Measurements from ENCODE around the gene MYOM3. TPM values are rescaled to one million over a fixed set of nuclear protein-coding genes. Genes with fewer than 3 reads are reported as not detected.

The MYOM3 gene
- total and polyA plus RNA-seq, 2 of the 13 experiments (the other 11 are each of a cell fraction or from before 2014, with no cell fraction given), result 5.8 to 15.3 TPM

DNA sequence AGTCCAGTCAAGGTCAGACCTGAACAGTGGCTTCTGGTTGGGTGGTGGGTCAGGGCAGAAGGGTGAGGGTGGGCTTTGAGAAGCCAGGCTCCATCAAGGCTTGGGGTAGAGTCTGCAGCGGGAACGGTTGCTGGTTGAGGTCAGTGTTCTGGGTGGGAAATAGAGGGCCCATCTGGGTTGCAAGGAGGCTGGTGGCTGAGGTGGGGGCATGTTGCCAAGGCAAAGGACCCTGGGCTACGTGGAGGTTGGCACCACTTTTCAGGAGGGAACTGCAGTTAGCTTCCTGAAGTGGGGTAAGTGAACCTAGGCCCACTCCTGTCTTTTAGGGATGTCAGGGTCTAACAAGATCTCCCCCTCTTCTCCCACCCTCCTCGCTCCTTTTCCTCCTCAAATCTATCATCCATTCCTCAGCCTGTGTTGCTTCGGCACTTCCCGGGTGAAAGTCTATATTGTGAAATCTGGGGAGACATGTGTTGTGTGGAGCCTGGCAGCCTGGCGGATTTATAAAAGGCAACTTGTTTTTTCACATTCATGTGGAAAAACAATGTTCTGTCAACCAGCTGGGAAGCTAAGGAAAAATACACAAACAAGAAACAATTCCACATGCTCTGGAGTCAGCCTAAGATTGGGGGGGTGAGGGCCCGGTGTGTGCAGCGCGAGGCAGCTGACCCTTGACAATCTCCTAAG is 29.5 kb upstream of the MYOM3 start (continued):
- no peak for TF ChIP-seq ZMYM2 (CRISPR knock-in tag; IDR thresholded peaks at IDR 0.05)
- TF ChIP-seq, protein P1, sequence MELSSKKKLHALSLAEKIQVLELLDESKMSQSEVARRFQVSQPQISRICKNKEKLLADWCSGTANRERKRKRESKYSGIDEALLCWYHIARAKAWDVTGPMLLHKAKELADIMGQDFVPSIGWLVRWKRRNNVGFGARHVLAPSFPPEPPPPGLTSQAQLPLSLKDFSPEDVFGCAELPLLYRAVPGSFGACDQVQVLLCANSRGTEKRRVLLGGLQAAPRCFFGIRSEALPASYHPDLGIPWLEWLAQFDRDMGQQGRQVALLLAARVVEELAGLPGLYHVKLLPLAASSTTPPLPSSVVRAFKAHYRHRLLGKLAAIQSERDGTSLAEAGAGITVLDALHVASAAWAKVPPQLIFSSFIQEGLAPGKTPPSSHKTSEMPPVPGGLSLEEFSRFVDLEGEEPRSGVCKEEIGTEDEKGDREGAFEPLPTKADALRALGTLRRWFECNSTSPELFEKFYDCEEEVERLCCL (CRISPR knock-in tag; IDR thresholded peaks at IDR 0.05; ENCODE audit: borderline replicate concordance), result no peak
- no peak for TF ChIP-seq ZNF543 (CRISPR knock-in tag; IDR thresholded peaks at IDR 0.05)
- TF ChIP-seq MAFF (IDR thresholded peaks at IDR 0.05; ENCODE audit: low read depth, low read length), result no peak
- TF ChIP-seq THYN1 (CRISPR knock-in tag; IDR thresholded peaks at IDR 0.05; ENCODE audit: borderline replicate concordance, low read depth), result no peak
- TF ChIP-seq ZNF484 (CRISPR knock-in tag; IDR thresholded peaks at IDR 0.05; ENCODE audit: borderline replicate concordance, low read depth), result no peak
- TF ChIP-seq PAWR (CRISPR knock-in tag; IDR thresholded peaks at IDR 0.05; ENCODE audit: borderline replicate concordance), result no peak
- no peak for TF ChIP-seq HNRNPLL (IDR thresholded peaks at IDR 0.05; ENCODE audit: low read depth, low read length, poor library complexity, severe bottlenecking)
- TF ChIP-seq TAF1 (CRISPR knock-in tag; IDR thresholded peaks at IDR 0.05), result no peak
- TF ChIP-seq ZNF550 (CRISPR knock-in tag; IDR thresholded peaks at IDR 0.05; ENCODE audit: borderline replicate concordance), result no peak
- no peak; the same call in 1 of the 2 replicates for TF ChIP-seq MYC (CRISPR knock-in tag; IDR thresholded peaks at IDR 0.05; ENCODE audit: borderline replicate concordance)
- no peak for TF ChIP-seq ZSCAN25 (CRISPR knock-in tag; IDR thresholded peaks at IDR 0.05)
- TF ChIP-seq RFX1 (IDR thresholded peaks at IDR 0.05), result no peak
- TF ChIP-seq NFKB2 (CRISPR knock-in tag; IDR thresholded peaks at IDR 0.05; ENCODE audit: borderline replicate concordance), result no peak
- TF ChIP-seq FOXC1 (CRISPR knock-in tag; IDR thresholded peaks at IDR 0.05; ENCODE audit: borderline replicate concordance), result no peak
- TF ChIP-seq HDAC6 (IDR thresholded peaks at IDR 0.05; ENCODE audit: low read depth, low read length), result no peak
- no peak for TF ChIP-seq ZNF557 (CRISPR knock-in tag; IDR thresholded peaks at IDR 0.05)
- no peak for TF ChIP-seq ZNF775 (CRISPR knock-in tag; IDR thresholded peaks at IDR 0.05; ENCODE audit: borderline replicate concordance)
- no peak for TF ChIP-seq HES4 (CRISPR knock-in tag; IDR thresholded peaks at IDR 0.05; ENCODE audit: borderline replicate concordance)
- peak; percentile 44; the same call in 1 of the 2 replicates for TF ChIP-seq MAX (IDR thresholded peaks at IDR 0.05)
- TF ChIP-seq GABPA (IDR thresholded peaks at IDR 0.05; ENCODE audit: low read depth, low read length), result no peak
- no peak for TF ChIP-seq GABPA (CRISPR knock-in tag; IDR thresholded peaks at IDR 0.05; ENCODE audit: low read depth)
- TF ChIP-seq PHF5A (CRISPR knock-in tag; IDR thresholded peaks at IDR 0.05; ENCODE audit: low read depth, unreplicated experiment), result no peak
- TF ChIP-seq ZFP1 (CRISPR knock-in tag; IDR thresholded peaks at IDR 0.05), result no peak
- no peak for TF ChIP-seq ZSCAN12 (CRISPR knock-in tag; IDR thresholded peaks at IDR 0.05)
- no peak for TF ChIP-seq MED13 (CRISPR knock-in tag; IDR thresholded peaks at IDR 0.05)
- no peak for TF ChIP-seq HOXA9 (CRISPR knock-in tag; IDR thresholded peaks at IDR 0.05; ENCODE audit: borderline replicate concordance)
- no peak for TF ChIP-seq ZNF737 (CRISPR knock-in tag; IDR thresholded peaks at IDR 0.05; ENCODE audit: borderline replicate concordance)
- TF ChIP-seq SRSF9 (IDR thresholded peaks at IDR 0.05; ENCODE audit: borderline replicate concordance, insufficient read depth, low read depth, low read length, poor library complexity, severe bottlenecking), result no peak
- no peak for TF ChIP-seq FOXO4 (CRISPR knock-in tag; conservative IDR thresholded peaks at IDR 0.05)

All from HepG2 (cell line).